GM21619 (cell line): ENCODE results near the gene PTPRCAP.

Experiments used
- ATAC-seq: cut with Tn5 transposase; IDR thresholded peaks from one replicate; pipeline ENCODE4 v1.9.1; 2021; ENCODE audit not compliant: unreplicated experiment

PTPRCAP gene

DNA sequence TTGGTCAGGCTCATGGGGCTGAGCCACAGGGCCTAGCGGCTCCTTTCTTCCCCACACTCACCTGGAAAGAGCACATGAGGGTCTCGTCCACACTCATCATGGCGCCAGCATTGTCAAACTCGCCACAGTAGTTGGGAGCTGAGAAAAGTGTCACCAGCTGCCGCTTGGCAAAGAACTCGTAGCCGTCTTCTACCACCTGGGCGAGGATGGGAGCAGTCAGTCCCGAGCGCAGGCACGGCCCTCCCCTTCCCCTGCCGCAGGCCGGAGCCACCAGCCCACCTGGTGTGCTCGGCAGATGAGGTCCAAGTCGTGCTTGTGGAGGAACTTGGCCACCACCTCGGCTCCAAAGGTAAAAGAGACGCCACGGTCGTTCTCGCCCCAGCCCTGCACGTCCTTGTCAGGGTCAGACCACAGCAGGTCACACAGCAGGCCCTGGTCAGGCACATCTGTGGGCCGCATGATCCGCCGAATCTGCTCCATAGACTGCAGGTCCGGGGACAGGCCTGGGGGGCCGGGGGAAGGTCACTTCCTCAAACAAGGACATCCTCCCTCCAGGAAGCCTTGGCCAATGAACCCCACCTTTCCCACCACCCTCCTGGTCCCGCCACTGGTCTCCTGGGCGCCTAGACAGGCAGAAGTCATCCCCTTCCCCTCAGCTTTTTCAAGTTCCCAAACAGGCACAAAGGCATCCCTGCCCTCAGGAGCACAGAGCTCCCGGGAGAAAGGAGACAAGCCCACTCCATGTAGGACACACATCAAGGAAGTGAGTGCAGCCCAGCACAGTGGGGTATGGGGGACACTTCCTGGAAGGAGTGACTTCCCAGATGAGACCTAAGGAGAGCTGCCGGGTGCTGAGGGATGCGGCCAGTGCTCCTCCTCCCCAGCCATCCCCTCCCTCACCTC is 38.6 kb downstream of the PTPRCAP start:
- no peak for ATAC-seq

DNA sequence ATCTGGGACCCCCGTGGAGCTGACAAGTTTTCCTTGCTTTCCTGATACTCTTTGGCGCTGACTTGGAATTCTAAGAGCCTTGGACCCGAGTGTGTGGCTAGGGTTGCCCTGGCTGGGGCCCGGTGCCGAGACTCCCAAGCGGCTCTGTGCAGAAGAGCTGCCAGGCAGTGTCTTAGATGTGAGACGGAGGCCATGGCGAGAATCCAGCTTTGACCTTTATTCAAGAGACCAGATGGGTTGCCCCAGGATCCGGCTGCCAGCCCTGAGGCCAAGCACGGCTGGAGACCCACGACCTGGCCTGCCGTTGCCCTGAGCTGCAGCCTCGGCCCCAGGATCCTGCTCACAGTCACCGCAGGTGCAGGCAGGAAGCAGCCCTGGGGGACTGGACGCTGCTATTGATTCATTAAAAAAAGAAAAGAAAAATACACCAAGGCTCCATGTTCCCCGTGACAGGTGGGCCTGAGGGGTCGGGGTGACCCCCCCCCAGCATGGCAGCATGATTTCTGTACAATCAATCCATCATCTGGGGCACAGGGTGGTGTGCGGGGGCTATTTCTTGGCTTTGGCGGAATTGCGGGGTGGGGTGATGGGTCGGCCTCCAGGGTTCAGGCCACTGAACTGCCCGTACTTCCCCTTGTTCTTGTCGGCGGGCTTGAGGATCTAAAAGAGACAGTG is 39.4 kb downstream of the PTPRCAP start:
- ATAC-seq: no peak

DNA sequence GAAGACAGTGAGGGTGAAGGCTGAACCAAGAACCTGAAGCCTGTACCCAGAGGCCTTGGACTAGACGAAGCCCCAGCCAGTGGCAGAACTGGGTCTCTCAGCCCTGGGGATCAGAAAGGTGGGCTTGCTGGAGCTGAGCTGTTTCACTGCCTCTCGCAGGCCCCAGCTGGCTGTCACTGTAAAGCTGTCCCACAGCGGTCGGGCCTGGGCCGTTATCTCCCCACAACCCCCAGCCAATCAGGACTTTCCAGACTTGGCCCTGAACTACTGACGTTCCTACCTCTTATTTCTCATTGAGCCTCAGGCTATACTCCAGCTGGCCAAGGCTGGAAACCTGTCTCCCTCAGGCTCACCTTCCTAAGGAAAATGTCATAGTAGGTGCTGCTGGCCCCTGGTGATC is 39.9 kb downstream of the PTPRCAP start:
- no peak for ATAC-seq

DNA sequence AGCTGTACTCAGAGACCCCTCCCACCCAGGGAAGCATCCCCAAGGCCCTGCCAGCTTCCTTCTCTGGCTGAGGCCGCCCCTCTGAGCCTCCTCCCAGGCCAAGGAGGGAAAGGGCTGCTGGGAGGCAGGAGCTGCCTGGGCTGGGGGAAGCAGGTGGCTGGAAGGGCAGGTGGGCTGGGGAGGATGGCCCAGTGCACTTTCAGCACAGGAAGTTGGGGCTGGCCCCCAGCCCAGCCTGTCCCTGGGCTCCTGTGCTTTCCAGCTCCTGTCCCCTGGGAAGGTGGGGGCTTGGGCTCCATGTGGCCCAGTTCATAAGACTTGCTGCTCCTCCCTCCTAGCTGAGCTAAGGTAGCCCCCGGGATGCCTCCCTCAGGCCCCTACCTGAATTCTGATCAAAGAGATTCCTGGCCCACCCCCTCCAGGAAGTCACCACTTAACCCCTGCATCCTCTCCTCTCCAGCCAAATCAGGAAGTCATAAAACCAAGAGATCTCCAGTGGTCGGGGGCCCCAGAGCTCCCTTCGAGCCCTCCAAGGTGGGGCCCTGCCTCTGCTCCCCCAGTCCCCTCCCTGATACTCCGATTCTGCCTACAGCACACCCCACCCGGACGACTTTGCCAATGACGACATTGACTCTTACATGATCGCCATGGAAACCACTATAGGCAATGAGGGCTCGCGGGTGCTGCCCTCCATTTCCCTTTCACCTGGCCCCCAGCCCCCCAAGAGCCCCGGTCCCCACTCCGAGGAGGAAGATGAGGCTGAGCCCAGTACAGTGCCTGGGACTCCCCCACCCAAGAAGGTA is 40.7 kb downstream of the PTPRCAP start:
- no peak for ATAC-seq

DNA sequence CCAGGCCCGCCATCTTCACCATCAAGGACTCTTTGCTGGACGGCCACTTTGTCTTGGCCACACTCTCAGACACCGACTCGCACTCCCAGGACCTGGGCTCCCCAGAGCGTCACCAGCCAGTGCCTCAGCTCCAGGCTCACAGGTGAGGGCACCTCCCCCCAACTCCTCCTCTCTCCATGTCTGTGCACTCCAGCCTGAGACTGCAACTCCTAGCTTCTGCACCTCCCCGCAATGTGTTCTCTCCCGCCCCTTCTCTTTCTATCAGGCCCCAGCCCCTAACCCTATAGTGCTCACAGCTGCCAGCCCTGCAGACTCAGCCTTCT is 41.3 kb downstream of the PTPRCAP start:
- ATAC-seq: no peak

DNA sequence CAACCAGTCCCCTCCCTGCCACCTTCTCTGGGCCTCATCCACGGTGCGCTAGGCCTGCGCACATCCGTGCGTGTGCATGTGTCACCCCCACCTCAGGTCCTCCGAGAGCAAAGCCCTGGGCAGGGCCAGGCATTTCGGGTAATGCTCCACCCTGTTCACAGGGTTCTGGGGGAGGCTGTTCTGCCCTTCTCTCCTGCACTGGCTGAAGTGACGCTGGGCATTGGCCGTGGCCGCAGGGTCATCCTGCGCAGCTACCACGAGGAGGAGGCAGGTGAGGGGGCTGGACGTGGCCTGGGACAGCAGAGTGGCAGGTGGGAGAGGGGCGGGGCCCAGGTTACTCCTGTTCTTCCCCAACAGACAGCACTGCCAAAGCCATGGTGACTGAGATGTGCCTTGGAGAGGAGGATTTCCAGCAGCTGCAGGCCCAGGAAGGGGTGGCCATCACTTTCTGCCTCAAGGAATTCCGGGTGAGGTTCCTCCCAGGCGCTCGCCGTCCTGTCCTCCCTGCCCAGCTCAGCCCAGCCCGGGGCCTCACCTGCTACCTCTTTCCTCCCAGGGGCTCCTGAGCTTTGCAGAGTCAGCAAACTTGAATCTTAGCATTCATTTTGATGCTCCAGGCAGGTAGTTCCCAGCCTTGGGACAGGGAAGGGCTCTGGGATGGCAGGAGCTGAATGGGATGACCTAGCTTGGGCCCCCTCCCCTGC is 41.8 kb downstream of the PTPRCAP start:
- ATAC-seq: no peak

DNA sequence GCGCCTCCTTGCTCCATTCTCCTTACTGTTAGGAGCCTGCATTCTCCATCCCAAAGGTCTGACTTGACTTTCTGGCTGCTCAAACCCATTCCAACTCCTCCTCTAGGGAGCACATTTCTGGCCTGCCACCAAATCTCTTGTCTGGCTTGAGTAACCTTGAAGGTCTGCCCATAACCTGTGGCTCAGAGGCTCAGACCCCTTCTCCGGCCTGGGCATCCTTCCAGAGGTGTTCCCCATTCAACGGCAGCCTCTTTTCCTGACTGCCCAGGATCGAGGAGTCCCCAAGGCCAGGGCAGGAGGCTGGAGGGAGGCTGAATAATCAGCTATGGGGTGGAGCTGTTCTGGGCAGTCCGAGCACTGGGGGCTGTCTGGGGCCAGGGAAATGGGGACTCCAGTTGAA is 43.5 kb downstream of the PTPRCAP start:
- no peak for ATAC-seq

DNA sequence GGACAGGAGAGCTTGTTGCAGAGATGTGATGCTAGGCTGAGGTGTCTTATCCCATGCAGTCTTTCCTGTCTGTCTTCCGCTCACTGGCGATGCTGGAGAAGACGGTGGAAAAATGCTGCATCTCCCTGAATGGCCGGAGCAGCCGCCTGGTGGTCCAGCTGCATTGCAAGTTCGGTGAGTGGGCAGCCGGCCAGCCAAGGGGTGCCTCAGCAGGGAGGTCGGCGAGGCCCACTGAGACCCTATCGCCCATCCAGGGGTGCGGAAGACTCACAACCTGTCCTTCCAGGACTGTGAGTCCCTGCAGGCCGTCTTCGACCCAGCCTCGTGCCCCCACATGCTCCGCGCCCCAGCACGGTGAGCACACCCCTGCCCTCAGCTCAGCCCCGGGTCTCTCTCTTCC is 44.0 kb downstream of the PTPRCAP start:
- ATAC-seq: no peak

DNA sequence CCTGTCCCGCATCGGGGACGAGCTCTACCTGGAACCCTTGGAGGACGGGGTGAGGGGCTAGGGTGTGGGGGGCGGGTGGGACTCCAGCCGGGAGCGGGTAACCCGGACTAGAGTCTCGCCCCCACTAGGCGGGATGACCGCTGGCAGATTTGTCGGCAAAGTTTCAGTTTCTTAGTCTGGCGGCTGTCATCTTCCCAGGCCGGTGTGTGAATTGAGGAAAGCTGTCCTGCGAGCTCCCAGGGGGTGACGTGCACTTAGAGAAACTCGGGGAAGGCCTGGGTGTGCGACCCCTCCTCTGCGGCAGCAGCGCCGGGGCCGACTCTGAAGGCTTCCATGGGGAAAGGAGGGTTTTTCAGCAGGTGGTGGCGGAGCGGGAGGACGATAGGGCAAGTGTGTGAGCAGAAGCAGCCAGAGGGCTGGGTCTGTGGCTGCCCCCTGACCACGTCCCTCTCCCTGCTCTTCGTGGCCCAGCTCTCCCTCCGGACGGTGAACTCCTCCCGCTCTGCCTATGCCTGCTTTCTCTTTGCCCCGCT is 45.2 kb downstream of the PTPRCAP start:
- peak; percentile 14 for ATAC-seq

DNA sequence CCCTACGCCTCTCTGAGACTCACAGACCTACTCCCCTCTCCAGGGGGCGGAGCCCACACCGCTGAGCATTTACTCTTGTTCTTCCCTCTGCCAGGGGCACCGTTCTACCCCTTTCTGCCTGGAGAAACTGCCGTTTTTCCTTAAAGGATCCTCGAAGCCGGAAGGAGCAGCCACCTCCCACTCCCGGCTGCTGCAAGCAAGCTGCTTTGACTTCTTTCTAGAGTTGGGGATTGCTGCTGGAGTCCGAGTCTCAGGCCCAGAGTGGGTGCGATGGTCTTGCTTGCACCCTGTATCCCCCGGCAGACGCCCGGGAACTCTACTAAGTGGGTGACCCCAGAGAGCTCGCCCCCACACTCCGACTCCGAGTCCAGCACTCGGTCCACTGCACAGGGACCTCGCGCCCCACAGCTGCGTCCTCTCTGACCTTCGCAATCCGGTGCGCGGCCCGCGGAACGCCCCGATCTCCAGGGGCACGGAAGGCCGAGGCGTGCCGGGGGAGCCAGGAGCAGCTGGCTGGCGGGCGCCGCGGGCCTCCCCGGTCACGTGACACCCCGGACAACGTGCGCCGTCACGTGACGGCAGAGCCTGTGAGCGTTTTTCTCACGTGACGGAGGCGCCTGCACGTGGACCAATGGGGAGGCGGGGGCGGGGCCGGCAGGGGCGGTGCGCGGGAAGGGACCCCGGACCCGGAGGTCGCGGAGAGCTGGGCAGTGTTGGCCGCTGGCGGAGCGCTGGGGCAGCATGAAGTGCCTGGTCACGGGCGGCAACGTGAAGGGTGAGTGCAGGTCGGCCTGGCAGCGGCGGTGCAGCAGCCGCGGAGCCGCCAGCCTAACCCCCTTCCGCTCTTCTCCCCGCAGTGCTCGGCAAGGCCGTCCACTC is 45.9 kb downstream of the PTPRCAP start, which contains the start of gene RAD9A:
Gene RAD9A, plus strand, starts transcription at position 683 of the 879 bp plus-strand sequence. Its CDS starts 59 bp downstream, at position 742.
- ATAC-seq: peak; percentile 48

DNA sequence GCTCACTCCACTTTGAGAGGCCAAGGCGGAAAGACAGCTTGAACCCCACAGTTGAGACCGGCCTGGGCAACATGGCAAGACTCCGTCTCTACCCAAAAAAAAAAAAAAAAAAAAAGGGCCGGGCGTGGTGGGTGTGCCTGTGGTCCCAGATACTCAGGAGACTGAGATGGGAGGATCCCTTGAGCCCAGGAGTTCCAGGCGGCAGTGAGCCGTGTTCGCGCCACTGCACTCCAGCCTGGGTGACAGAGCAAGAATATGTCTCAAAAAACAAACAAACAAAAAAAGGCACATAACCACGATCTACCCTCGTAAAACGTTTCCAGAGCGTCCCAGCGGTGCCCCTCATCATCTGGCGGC is 46.6 kb downstream of the PTPRCAP start:
- no peak for ATAC-seq

DNA sequence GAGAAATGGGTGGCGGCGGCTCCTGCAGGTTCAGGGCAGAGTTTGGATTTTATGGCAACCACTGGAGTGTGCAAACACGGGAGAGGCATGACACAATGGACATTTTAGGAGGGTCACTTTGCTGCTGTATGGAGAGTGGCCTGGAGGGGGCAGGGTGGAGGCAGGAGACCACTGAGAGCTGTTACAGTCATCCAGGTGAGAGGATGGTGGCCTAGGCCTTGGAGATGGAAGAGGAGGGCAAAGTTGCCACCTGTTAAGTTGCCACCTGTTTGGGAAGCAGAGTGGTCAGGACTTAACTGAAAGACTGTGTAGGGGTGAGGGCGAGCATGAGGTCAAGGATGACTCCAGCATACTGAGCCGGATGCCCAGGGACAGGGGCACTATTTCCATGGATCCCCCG is 48.0 kb downstream of the PTPRCAP start:
- ATAC-seq: no peak

DNA sequence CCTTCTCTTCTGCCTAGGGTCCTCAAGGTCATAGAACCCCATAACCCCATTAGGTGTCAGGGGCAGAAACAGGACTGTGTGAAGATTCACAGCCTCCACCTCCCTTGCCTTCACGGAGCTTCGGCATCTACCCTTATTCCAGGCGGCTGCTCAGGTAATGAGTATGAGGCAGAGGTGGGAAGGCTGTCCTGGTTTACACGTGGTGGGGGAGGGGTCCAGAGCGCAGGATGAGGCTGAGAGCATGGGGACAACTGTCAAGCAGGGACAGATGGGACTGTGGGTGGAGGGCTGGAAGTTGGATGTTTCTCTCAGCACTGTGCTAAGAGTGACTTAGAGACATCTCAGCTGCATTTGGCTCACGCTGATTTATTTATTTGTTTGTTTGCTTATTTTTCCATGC is 50.0 kb downstream of the PTPRCAP start:
- ATAC-seq: no peak

DNA sequence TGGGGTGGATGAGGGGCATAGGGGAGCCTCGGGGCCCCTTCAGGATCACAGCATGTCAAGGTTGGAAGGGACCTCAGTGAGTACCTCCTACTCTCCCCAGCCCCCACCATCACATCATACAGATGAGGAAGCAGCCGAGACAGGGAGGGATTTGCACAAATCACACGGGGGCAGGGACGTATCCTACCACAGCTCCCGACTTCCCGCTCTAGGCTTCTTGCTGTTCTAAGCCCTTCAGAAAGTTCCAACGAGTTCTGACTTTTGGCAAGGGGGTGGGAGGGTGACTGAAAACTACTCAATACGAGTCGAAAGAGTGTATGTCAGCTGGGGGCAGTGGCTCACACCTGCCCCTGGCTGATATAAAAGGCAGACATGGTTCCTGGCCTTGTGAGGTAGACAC is 50.4 kb downstream of the PTPRCAP start:
- no peak for ATAC-seq
